CD14-positive monocyte (primary cell): ENCODE measurements around the gene HAPLN2. TPM values are rescaled to one million over a fixed set of nuclear protein-coding genes. Genes with fewer than 3 reads are reported as not detected.
"Not testable (repeated sequence)": the region's sequence is repeated elsewhere in the genome, so short reads cannot be mapped to it uniquely, and the experiment has no call there.

Experiments
- DNase-seq, 3 donors: peaks; one replicate each; pipeline ENCODE4 v3.0.0-alpha.2; 2011 to 2022
- H2AFZ ChIP-seq: 2 replicates; pipeline ENCODE4 v1.6.0; 2012; ENCODE audit warnings: mild to moderate bottlenecking, low read depth, low read length, inconsistent platforms; ENCODE audit not compliant: insufficient read depth, poor library complexity, severe bottlenecking
- H3K27ac ChIP-seq, 2 donors: 1 replicate in 1 of 2; 2 replicates in 1 of 2; pipeline ENCODE4 v1.5.1; 2012 to 2013; ENCODE audit warnings: low read length in 2 of 2, control low read depth in 1 of 2, inconsistent platforms in 1 of 2, low read depth in 1 of 2, mild to moderate bottlenecking in 1 of 2
- H3K27me3 ChIP-seq, 2 donors: one replicate each; pipeline versions ENCODE4 v1.6.0 to v1.6.1; 2011 to 2013; ENCODE audit warnings: low read length in 2 of 2; ENCODE audit not compliant: control insufficient read depth in 2 of 2, insufficient read depth in 2 of 2
- H3K36me3 ChIP-seq, 2 donors: replicated peaks in 1 of 2; 1 replicate in 1 of 2; 2 replicates in 1 of 2; pipeline versions ENCODE4 v1.5.1 to v1.6.1; 2012 to 2013; ENCODE audit warnings: low read length in 2 of 2, control low read depth in 1 of 2, inconsistent platforms in 1 of 2, mild to moderate bottlenecking in 1 of 2; ENCODE audit not compliant: insufficient read depth in 2 of 2, control insufficient read depth in 1 of 2
- H3K4me1 ChIP-seq, 2 donors: 1 replicate in 1 of 2; 2 replicates in 1 of 2; pipeline versions ENCODE4 v1.5.1 to v1.6.1; 2012 to 2013; ENCODE audit warnings: low read length in 2 of 2, control low read depth in 1 of 2, inconsistent platforms in 1 of 2, mild to moderate bottlenecking in 1 of 2, moderate library complexity in 1 of 2; ENCODE audit not compliant: insufficient read depth in 2 of 2, control insufficient read depth in 1 of 2
- H3K4me2 ChIP-seq: replicated peaks from 2 replicates; pipeline ENCODE3; 2012; ENCODE audit warnings: low read length, moderate library complexity, mild to moderate bottlenecking; ENCODE audit not compliant: poor library complexity, severe bottlenecking; ENCODE audit errors: extremely low read depth
- H3K4me3 ChIP-seq, 3 experiments: fragments of 200-600 bp in 1 of 3; sonication (generic) in 1 of 3; replicated peaks in 1 of 3; 1 replicate in 2 of 3; 2 replicates in 1 of 3; pipeline ENCODE4 v1.5.1; 2011 to 2013; ENCODE audit warnings: low read length in 3 of 3, mild to moderate bottlenecking in 3 of 3, control low read depth in 2 of 3, low read depth in 2 of 3, inconsistent platforms in 1 of 3, moderate library complexity in 1 of 3
- H3K79me2 ChIP-seq: 2 replicates; pipeline ENCODE4 v1.6.0; 2012; ENCODE audit warnings: mild to moderate bottlenecking, control low read depth, inconsistent platforms, low read length, moderate library complexity; ENCODE audit not compliant: insufficient read depth
- H3K9ac ChIP-seq: 2 replicates; pipeline ENCODE4 v1.6.0; 2017; ENCODE audit warnings: low read length, mild to moderate bottlenecking; ENCODE audit not compliant: insufficient read depth, poor library complexity, severe bottlenecking
- H3K9me3 ChIP-seq, 2 donors: replicated peaks in 1 of 2; 1 replicate in 1 of 2; 2 replicates in 1 of 2; pipeline versions ENCODE4 v1.5.1 to v1.6.1; 2012 to 2013; ENCODE audit warnings: low read length in 2 of 2, control low read depth in 1 of 2; ENCODE audit not compliant: control insufficient read depth in 1 of 2, insufficient read depth in 1 of 2
- H4K20me1 ChIP-seq: 2 replicates; pipeline ENCODE4 v1.6.0; 2012; ENCODE audit warnings: mild to moderate bottlenecking, low read length, control low read depth, moderate library complexity; ENCODE audit not compliant: insufficient read depth
- H3K27ac Mint-ChIP-seq, 7 donors: one replicate each; pipeline ENCODE4 v1.8.0; 2020; ENCODE audit warnings: mild to moderate bottlenecking in 7 of 7, mixed read lengths in 7 of 7, moderate library complexity in 6 of 7, inconsistent platforms in 2 of 7
- H3K27me3 Mint-ChIP-seq, 3 donors: one replicate each; pipeline ENCODE4 v1.8.0; 2021 to 2022; ENCODE audit warnings: low read depth in 3 of 3, mild to moderate bottlenecking in 3 of 3, mixed read lengths in 3 of 3, moderate library complexity in 3 of 3, inconsistent platforms in 1 of 3
- H3K36me3 Mint-ChIP-seq, 2 donors: one replicate each; pipeline ENCODE4 v1.8.0; 2020; ENCODE audit warnings: mixed read lengths in 2 of 2, inconsistent platforms in 1 of 2, mild to moderate bottlenecking in 1 of 2
- H3K4me1 Mint-ChIP-seq: one replicate; pipeline ENCODE4 v1.8.0; 2020; ENCODE audit warnings: mild to moderate bottlenecking, mixed read lengths
- H3K4me3 Mint-ChIP-seq, 2 donors: one replicate each; pipeline ENCODE4 v1.8.0; 2020; ENCODE audit warnings: mild to moderate bottlenecking in 2 of 2, mixed read lengths in 2 of 2, moderate library complexity in 1 of 2
- H3K9me3 Mint-ChIP-seq, 7 donors: one replicate each; pipeline ENCODE4 v1.8.0; 2020 to 2022; ENCODE audit warnings: mixed read lengths in 7 of 7, mild to moderate bottlenecking in 6 of 7, moderate library complexity in 6 of 7, inconsistent platforms in 2 of 7
- CTCF ChIP-seq: fragments of 200-600 bp; IDR thresholded peaks from one replicate; pipeline ENCODE4 v1.8.0; 2022; ENCODE audit warnings: antibody characterized with exemption, mild to moderate bottlenecking
- WGBS: methylation state at CpG from one replicate; pipeline ENCODE4 v1.1.5; 2013; ENCODE audit warnings: missing lambda C conversion rate; ENCODE audit not compliant: insufficient coverage; 5-methylcytosine and 5-hydroxymethylcytosine counted together
- intact Hi-C, 2 donors: fragments of 100-400 bp; cut with micrococcal nuclease; formaldehyde crosslinking; loops; one replicate each; pipeline versions ENCODE4 v1.15.0 to v1.15.1; 2023
- polyA plus RNA-seq, 3 donors: library from polyadenylated mRNA; depleted of rRNA in 1 of 3; unstranded in 2 of 3; stranded (reverse) in 1 of 3; fragments of 300-500 nt in 2 of 3; fragments of >200 nt in 1 of 3; fragmentation: Illumina TruSeq in 2 of 3; gene quantifications; 1 replicate in 2 of 3; 2 replicates in 1 of 3; pipeline ENCODE4 v1.2.3, GENCODE V29; 2012 to 2021

The HAPLN2 gene
- polyA plus RNA-seq, 3 donors = not detected

DNA sequence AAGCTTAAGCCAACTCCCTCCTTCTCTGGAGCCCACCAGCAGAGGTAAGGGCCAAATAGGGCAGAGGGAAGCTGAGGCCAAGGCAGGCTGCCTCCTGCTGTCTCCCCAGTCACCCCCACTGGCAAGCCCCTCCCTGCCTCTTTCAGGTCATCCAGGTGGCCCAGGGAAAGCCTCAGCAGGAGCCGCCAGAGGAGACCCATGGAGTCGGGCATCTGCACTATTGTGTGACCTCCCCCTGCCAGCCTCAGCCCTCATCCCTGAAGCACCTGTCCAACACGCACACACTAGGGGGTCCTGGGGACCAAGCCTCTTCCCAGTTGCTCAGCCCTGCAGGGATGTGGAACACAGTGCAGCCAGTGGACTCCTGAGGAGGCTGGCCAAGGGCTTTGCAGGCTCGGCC, 32.9 kb upstream of the HAPLN2 start:
- no peak overlapping the region for H3K27ac ChIP-seq
- H3K36me3 ChIP-seq = no peaks in the 10 kb centered on the region
- no peak overlapping the region for H3K4me2 ChIP-seq
- H2AFZ ChIP-seq = no peak overlapping the region
- H3K4me3 ChIP-seq = no peak overlapping the region
- no peak overlapping the region for H3K4me3 Mint-ChIP-seq
- H3K9me3 ChIP-seq = no peaks in the 10 kb centered on the region
- H3K27me3 ChIP-seq = no peaks in the 10 kb centered on the region
- no peak for DNase-seq
- no peak for TF ChIP-seq CTCF
- no peaks in the 10 kb centered on the region for H3K36me3 Mint-ChIP-seq
- H3K9me3 Mint-ChIP-seq = no peaks in the 10 kb centered on the region
- H3K9ac ChIP-seq = no peak overlapping the region
- no peaks in the 10 kb centered on the region for H3K79me2 ChIP-seq
- no peak overlapping the region for H3K27ac Mint-ChIP-seq
- H3K4me1 Mint-ChIP-seq = peaks cover 30% of the 10 kb centered on the region
- peaks cover 0 to 3% (median 2%) of the 10 kb centered on the region in 3 donors for H3K27me3 Mint-ChIP-seq
- H4K20me1 ChIP-seq = no peaks in the 10 kb centered on the region
- 60% methylated on average over 3 of the region's 4 CpGs for WGBS
- peaks cover 23 to 27% of the 10 kb centered on the region in 2 donors for H3K4me1 ChIP-seq
- intact Hi-C loops = loop anchor here in 1 of 2 donors (2.0 kb wide), 1 partner anchor 22 kb away; no protein-coding TSS in a partner anchor

GRCh38 chr1:156586892-156587477, 32.2 kb upstream of the HAPLN2 start:
- Histone ChIP-seq H4K20me1 (no peaks in the 10 kb centered on the region), H3K36me3 (no peaks in the 10 kb centered on the region), H3K27me3 (no peaks in the 10 kb centered on the region), H3K4me2 (no peak overlapping the region), H3K4me3 (no peak overlapping the region), H2AFZ (no peak overlapping the region), H3K4me1 (peaks cover 22 to 26% of the 10 kb centered on the region in 2 donors), H3K79me2 (peaks cover 3% of the 10 kb centered on the region), H3K9me3 (no peaks in the 10 kb centered on the region), H3K27ac (no peak overlapping the region), H3K9ac (no peak overlapping the region)
- peaks cover 28% of the 10 kb centered on the region for H3K4me1 Mint-ChIP-seq
- WGBS = no CpG with 5 or more reads among the region's 3 CpGs
- intact Hi-C loops = loop anchor here in 1 of 2 donors (2.0 kb wide), 1 partner anchor 22 kb away; no protein-coding TSS in a partner anchor
- DNase-seq = no peak
- TF ChIP-seq CTCF = no peak
- no peaks in the 10 kb centered on the region for H3K36me3 Mint-ChIP-seq
- H3K9me3 Mint-ChIP-seq = no peaks in the 10 kb centered on the region
- H3K4me3 Mint-ChIP-seq = no peak overlapping the region
- H3K27ac Mint-ChIP-seq = no peak overlapping the region
- peaks cover 0 to 3% (median 0%) of the 10 kb centered on the region in 3 donors for H3K27me3 Mint-ChIP-seq

DNA sequence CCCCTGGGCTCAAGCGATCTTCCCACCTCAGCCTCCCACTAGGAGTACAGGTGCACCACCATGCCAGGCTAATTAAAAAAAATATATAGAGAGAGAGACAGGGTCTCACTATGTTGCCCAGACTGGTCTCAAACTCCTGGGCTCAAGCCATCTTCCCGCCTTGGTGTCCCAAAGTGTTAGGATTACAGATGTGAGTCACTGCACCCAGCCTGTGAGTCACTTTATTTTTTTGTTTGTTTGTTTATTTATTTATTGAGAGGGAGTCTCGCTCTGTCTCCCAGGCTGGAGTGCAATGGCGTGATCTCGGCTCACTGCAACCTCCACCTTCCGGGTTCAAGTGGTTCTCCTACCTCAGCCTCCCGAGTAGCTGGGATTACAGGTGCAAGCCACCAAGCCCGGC, 31.3 kb upstream of the HAPLN2 start:
- not testable (repeated sequence) for H3K9ac ChIP-seq, H2AFZ ChIP-seq, H3K4me2 ChIP-seq, H3K4me3 ChIP-seq, H3K79me2 ChIP-seq, H3K27me3 Mint-ChIP-seq, H3K9me3 Mint-ChIP-seq, H3K27ac Mint-ChIP-seq, H3K27me3 ChIP-seq, DNase-seq, H3K36me3 ChIP-seq, H3K4me3 Mint-ChIP-seq, H3K27ac ChIP-seq, H4K20me1 ChIP-seq, H3K36me3 Mint-ChIP-seq, H3K9me3 ChIP-seq
- 85% methylated on average over 5 of the region's 8 CpGs for WGBS
- intact Hi-C loops = loop anchor here in 1 of 2 donors (2.0 kb wide), 1 partner anchor 21 kb away; no protein-coding TSS in a partner anchor
- H3K4me1 ChIP-seq = peaks cover 18 to 24% of the 10 kb centered on the region in 2 donors
- H3K4me1 Mint-ChIP-seq = peaks cover 28% of the 10 kb centered on the region
